Adipocyte (in vitro differentiated cells): ENCODE data around the gene ENO3.

Source experiments
- DNase-seq: peaks from one replicate; pipeline ENCODE4 v3.0.0-alpha.2; 2015; ENCODE audit warnings: low read depth
- H3K27me3 ChIP-seq: replicated peaks from 2 replicates; pipeline ENCODE4 v1.7.0; 2013; ENCODE audit warnings: mild to moderate bottlenecking, low read length, moderate library complexity; ENCODE audit not compliant: control insufficient read depth, insufficient read depth
- H3K36me3 ChIP-seq: 2 replicates; pipeline ENCODE4 v1.7.0; 2013; ENCODE audit warnings: low read length, mild to moderate bottlenecking, moderate library complexity; ENCODE audit not compliant: control insufficient read depth, insufficient read depth, severe bottlenecking
- H3K4me1 ChIP-seq: 2 replicates; pipeline ENCODE4 v1.7.0; 2013; ENCODE audit warnings: mild to moderate bottlenecking, low read length, moderate library complexity; ENCODE audit not compliant: control insufficient read depth, insufficient read depth
- H3K4me3 ChIP-seq: 2 replicates; pipeline ENCODE4 v1.7.0; 2013; ENCODE audit warnings: mild to moderate bottlenecking, low read length, moderate library complexity
- H3K9ac ChIP-seq: 2 replicates; pipeline ENCODE4 v1.7.0; 2013; ENCODE audit warnings: mild to moderate bottlenecking, low read length, moderate library complexity
- H3K9me3 ChIP-seq: 2 replicates; pipeline ENCODE4 v1.7.0; 2013; ENCODE audit warnings: mild to moderate bottlenecking, low read length, moderate library complexity; ENCODE audit not compliant: control insufficient read depth

ENO3 gene

GRCh38 chr17:4938069-4938491 is 12.8 kb upstream of the ENO3 start:
- Histone ChIP-seq H3K9ac (peak overlapping the region; percentile 99), H3K4me3 (no peak overlapping the region), H3K4me1 (peaks cover 38% of the 10 kb centered on the region), H3K36me3 (peaks cover 36% of the 10 kb centered on the region), H3K27me3 (no peaks in the 10 kb centered on the region), H3K9me3 (no peaks in the 10 kb centered on the region)
- no peak for DNase-seq

DNA sequence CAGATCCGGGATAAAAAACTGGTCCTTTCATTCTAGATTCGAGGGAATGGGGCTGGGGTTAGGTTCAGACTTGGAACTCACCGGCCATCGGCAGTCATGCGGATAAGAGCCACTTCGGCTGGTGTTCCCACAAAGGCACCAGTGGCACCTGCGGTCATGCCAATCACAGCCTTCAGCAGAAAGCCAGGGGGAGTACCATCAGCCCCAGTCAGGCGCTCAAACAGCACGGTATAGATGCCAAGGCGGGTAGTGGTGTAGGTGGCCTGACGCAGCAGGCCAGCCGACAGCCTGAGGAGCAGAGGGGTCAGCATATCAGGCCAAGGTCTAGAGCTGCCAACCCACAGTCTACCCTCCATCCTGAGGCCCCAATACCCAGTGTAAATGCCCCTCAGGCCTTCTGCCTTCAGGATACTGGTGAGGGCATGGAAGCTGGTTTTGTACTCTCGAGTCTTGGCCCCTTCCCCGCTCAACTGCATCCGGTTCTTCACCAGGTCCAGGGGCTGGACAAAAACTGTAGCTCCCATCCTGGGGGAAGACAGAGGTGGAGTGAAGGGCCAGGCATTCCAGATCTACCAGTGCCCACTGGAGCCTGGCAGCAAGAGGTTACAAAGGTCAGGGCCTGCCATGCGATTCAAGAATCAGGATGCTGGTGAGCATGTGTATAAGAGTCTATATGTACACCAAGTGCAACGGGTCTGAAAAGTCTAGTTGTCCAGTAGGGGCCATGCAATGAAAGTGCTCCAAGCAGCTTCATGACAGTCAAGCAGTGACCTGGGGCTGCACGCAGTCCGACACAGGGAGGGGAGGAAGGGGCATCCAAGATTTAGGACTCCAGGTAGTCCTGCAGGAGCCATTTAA is 12.0 kb upstream of the ENO3 start:
- Histone ChIP-seq H3K4me1 (peaks cover 42% of the 10 kb centered on the region), H3K9me3 (no peaks in the 10 kb centered on the region), H3K4me3 (peak overlapping the region; percentile 97), H3K36me3 (peaks cover 44% of the 10 kb centered on the region), H3K27me3 (no peaks in the 10 kb centered on the region), H3K9ac (peak overlapping the region; percentile 99)
- peak; percentile 21 for DNase-seq

DNA sequence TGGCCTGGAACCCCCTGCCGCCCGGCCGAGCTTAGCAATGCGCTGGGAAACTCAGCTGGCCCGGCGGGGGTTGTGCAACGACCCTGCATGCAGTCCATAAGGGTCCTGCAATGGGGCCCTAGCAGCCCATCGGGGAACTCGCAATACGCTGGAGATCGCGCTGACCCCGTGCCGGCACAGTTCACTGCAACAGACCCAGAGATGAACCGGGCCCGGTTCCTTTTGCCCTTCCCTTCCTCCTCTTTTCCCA is 11.4 kb upstream of the ENO3 start:
- peaks cover 38% of the 10 kb centered on the region for H3K4me1 ChIP-seq
- peaks cover 50% of the 10 kb centered on the region for H3K36me3 ChIP-seq
- H3K9me3 ChIP-seq: no peaks in the 10 kb centered on the region
- H3K9ac ChIP-seq: peak overlapping the region; percentile 99
- H3K4me3 ChIP-seq: peak overlapping the region; percentile 97
- peak; percentile 66 for DNase-seq
- H3K27me3 ChIP-seq: no peaks in the 10 kb centered on the region

GRCh38 chr17:4939796-4940554 is 10.9 kb upstream of the ENO3 start, which contains the start of the genes RNF167 and SLC25A11:
TSS of gene RNF167 (plus strand) at chr17:4940268. CDS start at chr17:4940910, 642 bp downstream.
TSS of gene SLC25A11 (minus strand) at chr17:4940046. CDS start at chr17:4939910, 136 bp downstream.
- Histone ChIP-seq H3K27me3 (no peaks in the 10 kb centered on the region), H3K4me3 (peak within 1 kb of the TSS; percentile 97), H3K36me3 (peaks cover 55% of the 10 kb centered on the region), H3K9me3 (no peaks in the 10 kb centered on the region), H3K9ac (peak within 1 kb of the TSS; percentile 99), H3K4me1 (peaks cover 41% of the 10 kb centered on the region)
- peak; percentile 100 for DNase-seq

- Histone ChIP-seq H3K9me3 (no peaks in the 10 kb centered on the region), H3K4me3 (peak overlapping the region; percentile 97), H3K9ac (peak overlapping the region; percentile 99), H3K4me1 (peaks cover 49% of the 10 kb centered on the region), H3K36me3 (peaks cover 59% of the 10 kb centered on the region), H3K27me3 (no peaks in the 10 kb centered on the region)
- DNase-seq: peak; percentile 34
These were observed 10.2 kb upstream of the ENO3 start for GRCh38 chr17:4940555-4941318.

DNA sequence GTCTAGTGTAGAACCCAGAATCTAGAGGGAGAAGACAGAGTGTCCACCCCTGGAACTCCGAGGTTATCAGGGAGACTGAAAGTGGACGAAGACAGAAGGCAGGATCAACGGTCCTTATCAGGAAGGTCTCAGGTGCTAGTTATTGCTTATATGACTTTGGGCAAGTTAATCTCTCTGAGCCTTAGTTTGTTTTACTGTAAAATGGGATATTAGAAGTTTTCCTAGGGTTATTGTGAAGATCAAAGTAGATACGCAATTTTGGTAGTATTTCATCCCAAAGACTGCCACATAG is 9.7 kb upstream of the ENO3 start:
- Histone ChIP-seq H3K9me3 (no peaks in the 10 kb centered on the region), H3K36me3 (peaks cover 60% of the 10 kb centered on the region), H3K9ac (peak overlapping the region; percentile 99), H3K4me3 (peak overlapping the region; percentile 97), H3K4me1 (peaks cover 54% of the 10 kb centered on the region), H3K27me3 (no peaks in the 10 kb centered on the region)
- DNase-seq: no peak

DNA sequence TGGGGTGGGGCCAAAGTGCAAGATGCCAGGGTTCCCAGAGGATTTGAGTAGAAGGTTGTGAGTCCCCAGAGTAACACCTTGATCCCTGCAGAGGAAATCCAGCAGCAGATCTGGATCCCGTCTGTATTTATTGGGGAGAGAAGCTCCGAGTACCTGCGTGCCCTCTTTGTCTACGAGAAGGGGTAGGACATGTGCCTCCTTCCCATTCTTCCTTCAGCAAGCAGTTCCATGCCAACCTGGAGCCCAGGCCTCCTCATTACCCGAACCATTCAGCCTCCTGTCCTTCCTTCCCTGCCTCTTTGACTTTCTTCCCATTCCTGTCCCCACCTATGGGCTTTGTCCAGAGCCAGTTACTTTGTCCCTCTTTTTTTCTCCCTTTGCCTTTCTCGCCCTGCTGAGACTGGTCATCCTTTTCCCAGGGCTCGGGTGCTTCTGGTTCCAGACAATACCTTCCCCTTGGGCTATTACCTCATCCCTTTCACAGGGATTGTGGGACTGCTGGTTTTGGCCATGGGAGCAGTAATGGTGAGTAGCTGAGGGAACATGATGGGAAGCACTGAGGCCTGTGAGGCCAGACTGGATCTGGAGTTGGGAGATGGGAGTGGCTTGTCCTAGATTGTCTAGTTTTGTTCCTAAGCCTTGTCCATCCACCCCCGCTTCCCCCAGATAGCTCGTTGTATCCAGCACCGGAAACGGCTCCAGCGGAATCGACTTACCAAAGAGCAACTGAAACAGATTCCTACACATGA is 8.0 kb upstream of the ENO3 start:
- H3K36me3 ChIP-seq: peaks cover 50% of the 10 kb centered on the region
- H3K4me3 ChIP-seq: no peak overlapping the region
- peaks cover 57% of the 10 kb centered on the region for H3K4me1 ChIP-seq

DNA sequence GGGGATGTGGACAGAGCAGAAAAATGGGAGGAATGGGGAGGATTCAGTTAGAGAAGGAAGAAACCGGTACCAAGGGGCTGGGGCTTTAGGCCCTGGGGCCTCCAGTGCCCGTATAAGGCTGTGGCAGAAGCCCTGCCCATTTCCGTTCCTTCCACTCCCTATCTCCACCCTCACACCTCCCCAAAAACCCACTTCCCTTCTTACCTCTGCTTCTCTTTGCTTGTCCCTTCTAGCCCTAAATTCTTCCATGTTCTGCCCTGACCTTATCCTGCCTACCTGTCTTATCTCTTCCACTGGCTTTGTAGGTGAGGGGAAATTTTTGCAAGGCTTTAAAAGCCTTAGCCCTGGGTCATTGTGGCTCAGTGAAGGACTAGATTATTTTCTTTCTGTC is 6.8 kb upstream of the ENO3 start:
- Histone ChIP-seq H3K9ac (peak overlapping the region; percentile 100), H3K4me3 (no peak overlapping the region), H3K36me3 (peaks cover 44% of the 10 kb centered on the region), H3K4me1 (peaks cover 45% of the 10 kb centered on the region), H3K27me3 (no peaks in the 10 kb centered on the region), H3K9me3 (no peaks in the 10 kb centered on the region)
- DNase-seq: no peak

More for the DNA sequence above, 8.0 kb upstream of the ENO3 start:
- Histone ChIP-seq H3K9me3 (no peaks in the 10 kb centered on the region), H3K9ac (no peak overlapping the region), H3K27me3 (no peaks in the 10 kb centered on the region)
- no peak for DNase-seq

- peak overlapping the region; percentile 100 for H3K9ac ChIP-seq
- DNase-seq: no peak
- peak overlapping the region; percentile 98 for H3K4me3 ChIP-seq
- peaks cover 44% of the 10 kb centered on the region for H3K36me3 ChIP-seq
- peaks cover 44% of the 10 kb centered on the region for H3K4me1 ChIP-seq
- no peaks in the 10 kb centered on the region for H3K27me3 ChIP-seq
- no peaks in the 10 kb centered on the region for H3K9me3 ChIP-seq
These were observed 6.3 kb upstream of the ENO3 start for GRCh38 chr17:4944554-4945175.

DNA sequence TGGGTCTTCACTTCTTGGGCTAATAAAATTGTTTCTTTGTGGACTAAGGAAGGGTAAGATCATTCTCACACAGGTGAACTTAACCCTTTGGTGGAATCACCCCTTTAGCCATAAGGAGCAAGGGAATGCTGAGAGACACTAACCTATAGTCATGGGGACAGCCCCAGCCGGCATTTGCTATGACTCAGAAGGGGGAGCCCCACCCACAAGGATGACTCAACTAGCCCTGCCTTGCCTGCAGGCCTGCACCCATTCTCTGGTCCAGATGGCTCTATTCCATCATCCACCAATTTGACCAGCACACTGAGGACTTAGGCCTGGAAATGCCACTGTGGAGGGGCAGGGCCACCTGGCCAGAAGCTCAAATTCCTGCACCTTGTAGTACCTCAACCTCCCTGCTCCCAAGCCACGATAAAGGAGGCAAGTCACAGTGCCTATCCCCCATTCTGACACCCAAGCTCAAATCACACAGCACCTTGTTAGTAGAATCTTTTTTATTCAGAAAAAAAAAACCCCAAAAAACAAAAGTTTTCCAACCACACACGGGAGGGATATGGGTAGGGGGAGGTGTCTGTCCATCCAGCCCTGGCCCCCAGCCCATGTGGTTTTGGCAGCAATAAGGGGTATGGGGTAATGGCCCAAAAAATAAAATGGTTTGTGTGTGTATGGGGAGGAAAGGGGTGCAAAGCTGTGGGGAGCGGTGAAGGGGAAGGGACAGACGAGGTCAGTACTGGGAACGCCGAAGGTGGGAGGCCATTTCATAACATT is 5.6 kb upstream of the ENO3 start:
- peak overlapping the region; percentile 100 for H3K9ac ChIP-seq
- H3K4me1 ChIP-seq: peaks cover 47% of the 10 kb centered on the region
- peak overlapping the region; percentile 98 for H3K4me3 ChIP-seq
- peak; percentile 92 for DNase-seq
- H3K9me3 ChIP-seq: no peaks in the 10 kb centered on the region
- H3K27me3 ChIP-seq: no peaks in the 10 kb centered on the region
- peaks cover 44% of the 10 kb centered on the region for H3K36me3 ChIP-seq
